GM21723 (cell line): ENCODE results near the gene EFCAB10.
"Not testable (repeated sequence)": the region's sequence is repeated elsewhere in the genome, so short reads cannot be mapped to it uniquely, and the experiment has no call there.

Experiments used
- ATAC-seq: cut with Tn5 transposase; IDR thresholded peaks from one replicate; pipeline ENCODE4 v1.9.1; 2021; ENCODE audit warnings: mild to moderate bottlenecking, moderate library complexity; ENCODE audit not compliant: unreplicated experiment

The EFCAB10 gene

DNA sequence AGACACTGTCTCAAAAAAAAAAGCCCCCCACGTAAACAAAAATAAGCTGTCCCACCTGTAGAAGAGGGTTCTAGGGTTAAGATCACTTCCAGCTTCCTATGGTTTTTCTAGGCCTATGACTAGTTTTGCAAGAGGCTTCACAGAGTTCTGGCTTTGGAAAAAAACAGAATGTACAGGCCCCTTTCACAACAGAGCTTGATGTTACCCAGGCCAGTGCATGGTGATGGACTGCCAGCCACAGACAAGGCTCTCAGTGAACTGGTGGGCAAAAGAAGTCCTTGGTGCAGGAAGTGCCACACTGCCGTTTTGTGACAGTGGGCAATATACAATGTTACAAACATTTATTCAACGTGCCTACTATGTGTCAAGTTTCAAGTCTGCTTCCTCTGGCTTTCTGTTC is 18.3 kb upstream of the EFCAB10 start:
- ATAC-seq: no peak

- not testable (repeated sequence) for ATAC-seq
Measured at GRCh38 chr7:105599080-105599479, 17.8 kb upstream of the EFCAB10 start.

- no peak for ATAC-seq
Measured at GRCh38 chr7:105596866-105597265, 15.6 kb upstream of the EFCAB10 start.

- no peak for ATAC-seq
Measured at GRCh38 chr7:105594034-105594433, 12.7 kb upstream of the EFCAB10 start.

- no peak for ATAC-seq
Measured at GRCh38 chr7:105591522-105591921, 10.2 kb upstream of the EFCAB10 start.

GRCh38 chr7:105590793-105591192 is 9.5 kb upstream of the EFCAB10 start:
- ATAC-seq: no peak

DNA sequence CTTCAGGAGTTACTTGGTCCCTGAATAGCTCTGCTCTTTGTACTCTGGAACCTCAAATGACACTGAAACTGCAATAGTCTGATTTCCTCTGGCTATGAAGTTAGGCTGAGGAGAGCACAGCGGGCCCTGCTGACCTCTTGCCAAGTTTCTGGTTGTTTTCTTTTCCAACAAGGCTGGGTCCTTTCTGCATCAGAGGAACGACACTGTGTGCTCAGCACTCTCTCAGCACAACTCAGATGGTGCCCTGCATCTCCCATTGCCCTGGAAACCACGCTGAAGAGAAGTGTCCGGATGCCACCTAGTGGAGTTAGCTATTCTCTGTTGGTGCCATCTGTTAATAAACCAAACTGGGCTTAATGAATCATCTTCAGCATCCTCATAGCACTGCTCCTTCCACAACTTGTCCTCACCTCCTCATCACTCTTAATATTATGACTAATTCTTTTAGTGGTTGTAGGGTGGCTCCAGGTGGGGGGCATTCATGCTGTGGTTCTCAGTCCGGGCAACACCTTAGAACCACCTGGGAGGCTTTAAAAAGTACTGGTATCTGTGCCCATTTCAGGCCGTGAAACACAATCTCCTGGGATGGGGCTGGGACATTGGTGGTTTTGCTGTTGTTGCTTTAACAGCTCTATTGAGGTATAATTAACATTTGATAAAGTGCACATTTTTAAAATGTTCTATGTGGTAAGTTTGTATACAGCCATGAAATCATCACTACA is 8.2 kb upstream of the EFCAB10 start:
- peak; percentile 85 for ATAC-seq

- no peak for ATAC-seq
Measured at GRCh38 chr7:105587909-105588635, 6.8 kb upstream of the EFCAB10 start.

DNA sequence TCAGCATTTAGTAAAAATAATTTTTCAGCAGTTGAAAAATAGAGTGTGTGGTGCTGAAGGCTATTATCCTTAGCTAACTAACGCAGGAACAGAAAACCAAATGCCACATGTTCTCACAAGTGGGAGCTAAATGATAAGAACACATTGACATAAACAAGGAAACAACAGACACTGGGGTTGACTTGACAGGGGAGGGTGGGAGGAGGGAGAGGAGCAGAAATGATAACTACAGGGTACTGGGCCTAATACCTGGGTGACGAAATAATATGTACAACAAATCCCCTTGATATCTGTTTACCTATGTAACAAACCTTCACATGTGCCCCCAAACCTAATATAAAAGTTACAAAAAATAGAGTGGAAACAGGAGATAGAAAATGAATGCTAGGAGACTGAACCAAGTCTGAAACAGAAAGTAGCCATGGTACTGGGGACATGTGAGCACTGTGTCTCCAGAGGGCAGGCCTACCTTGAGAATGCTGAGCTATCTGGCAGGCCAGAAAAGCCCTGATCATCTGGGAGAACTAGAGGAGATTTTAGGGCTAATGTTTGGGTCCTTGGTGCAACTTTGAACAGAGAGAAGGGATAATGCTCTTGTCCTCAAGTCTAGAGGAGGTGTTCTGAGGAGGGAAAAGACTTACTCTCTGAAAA is 4.7 kb upstream of the EFCAB10 start:
- ATAC-seq: peak; percentile 42

DNA sequence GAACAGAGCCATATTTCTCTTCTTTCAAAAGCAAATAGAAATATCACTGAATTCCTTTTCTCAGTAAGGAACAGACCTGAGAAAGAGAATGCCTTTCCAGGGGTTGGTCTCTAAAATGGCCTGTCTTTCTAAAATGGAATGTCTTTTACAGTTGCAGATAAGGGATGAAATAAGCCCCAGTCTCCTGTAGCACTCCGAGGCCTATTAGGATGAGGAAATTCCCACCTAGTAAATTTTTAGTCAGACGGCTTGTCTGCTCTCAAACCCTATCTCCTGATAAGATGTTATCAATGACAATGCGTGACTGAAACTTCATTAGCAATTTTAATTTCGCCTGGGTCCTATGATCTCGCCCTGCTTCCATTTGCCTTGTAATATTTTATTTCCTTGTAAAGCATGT is 2.9 kb upstream of the EFCAB10 start:
- ATAC-seq: no peak

DNA sequence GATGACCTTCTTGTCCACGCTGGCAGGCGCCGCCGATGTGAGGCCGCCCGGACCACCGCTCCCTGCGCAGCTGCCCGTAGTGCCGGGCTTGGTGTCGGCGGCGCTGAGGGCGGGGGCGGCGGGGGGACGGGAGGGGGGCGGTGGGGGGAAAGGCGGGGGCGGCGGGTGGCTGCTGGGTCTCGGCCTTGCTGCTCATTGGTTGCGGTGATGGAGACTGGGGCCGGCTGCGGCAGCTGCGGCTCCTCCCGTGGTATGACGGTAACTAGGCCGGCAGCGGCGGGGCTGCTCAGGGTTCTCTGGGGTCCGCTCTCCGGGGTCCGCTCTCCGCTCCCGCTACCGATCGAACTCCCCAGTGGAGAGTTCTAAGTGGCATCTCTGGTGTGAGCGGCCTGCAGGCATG is 1.8 kb upstream of the EFCAB10 start:
- ATAC-seq: no peak

- ATAC-seq: no peak
Measured at GRCh38 chr7:105580022-105580740, 1.1 kb downstream of the EFCAB10 start.

DNA sequence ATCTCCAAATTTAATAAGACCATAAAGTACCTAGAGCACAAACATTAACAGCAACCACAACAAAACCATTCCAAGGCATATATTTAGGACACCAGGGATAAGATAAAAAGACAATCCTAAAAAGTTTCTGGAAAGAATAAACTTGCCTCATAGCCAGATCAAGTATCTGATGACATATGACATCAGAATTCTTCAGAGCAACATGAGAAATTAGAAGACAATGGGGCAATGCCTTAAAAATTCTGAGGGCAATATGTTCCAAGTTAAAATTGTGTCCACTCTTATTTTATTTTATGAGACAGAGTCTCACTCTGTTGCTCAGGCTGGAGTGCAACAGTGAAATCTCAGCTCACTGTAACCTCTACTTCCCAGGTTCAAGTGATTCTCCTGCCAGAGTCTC is 2.8 kb downstream of the EFCAB10 start:
- ATAC-seq: no peak

DNA sequence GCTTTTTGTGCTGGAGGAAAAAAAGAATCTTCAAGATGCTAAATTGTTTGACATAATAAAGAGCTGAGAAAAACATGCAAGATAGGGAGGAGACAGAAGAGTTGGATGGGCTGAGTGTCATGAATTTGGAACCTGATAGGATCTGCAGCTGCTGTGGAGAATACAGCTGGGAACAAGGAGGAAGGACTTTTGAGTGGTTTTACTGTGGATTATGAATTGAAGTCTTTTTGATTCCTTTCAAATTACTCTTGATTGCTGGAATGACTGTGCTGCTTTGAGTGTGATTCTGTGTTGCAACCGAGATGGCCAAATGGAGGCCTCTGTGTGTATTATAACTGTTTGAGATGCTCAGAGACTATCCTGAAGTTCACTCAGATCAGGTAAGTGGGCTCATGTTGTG is 4.0 kb downstream of the EFCAB10 start:
- no peak for ATAC-seq

DNA sequence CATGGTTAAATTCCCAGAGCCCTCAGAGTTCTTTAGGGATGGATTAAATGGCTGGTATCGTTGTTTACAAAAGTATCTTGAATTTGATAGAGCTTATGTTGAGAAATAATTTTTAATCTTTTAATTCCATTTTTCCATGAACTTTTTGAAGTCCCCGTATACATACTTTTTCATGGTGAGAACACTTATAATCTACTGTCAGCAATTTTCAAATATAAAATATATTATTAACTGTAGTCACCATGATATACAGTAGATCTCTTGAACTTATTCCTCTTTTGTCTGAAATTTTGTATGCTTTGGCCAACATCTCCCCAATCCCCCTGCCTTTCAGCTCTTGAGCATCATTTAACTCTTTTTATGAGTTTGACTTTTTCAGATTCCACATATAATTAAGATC is 9.4 kb downstream of the EFCAB10 start:
- ATAC-seq: no peak

- ATAC-seq: no peak
Measured at GRCh38 chr7:105567821-105568220, 13.5 kb downstream of the EFCAB10 start.

DNA sequence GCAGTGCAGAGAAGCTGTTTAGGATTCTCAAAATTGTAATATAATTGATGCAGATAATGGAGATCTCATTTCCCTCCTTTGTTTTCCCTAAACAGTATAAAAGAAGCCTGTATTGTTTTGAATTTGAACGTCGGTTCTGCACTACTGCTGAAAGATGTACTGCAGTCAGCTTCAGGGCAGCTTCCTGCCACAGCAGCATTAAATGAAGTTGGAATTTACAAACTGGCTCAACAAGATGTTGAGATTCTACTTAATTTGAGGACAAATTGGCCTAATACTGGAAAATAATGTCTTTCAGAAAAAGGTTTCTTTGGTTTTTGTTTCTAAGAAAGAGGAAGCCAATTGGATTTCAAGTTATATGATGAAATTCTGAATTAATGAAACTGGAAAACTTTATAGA is 14.3 kb downstream of the EFCAB10 start:
- no peak for ATAC-seq

DNA sequence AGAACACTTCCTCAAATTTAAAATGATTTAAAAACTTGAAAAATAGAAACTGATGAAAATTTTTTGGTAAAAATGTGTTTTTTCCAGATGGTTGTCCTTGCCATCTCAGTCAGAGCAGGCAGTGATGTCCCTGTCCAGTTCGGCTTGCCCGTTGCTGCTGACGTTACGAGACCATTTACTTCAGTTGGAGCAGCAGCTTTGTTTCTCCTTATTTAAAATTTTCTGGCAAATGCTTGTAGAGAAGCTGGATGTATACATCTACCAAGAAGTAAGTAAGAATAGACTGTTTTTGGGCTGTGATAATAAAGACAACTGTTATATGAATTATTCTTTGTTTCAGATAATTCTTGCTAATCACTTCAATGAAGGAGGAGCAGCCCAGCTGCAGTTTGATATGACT is 16.1 kb downstream of the EFCAB10 start:
- ATAC-seq: no peak

DNA sequence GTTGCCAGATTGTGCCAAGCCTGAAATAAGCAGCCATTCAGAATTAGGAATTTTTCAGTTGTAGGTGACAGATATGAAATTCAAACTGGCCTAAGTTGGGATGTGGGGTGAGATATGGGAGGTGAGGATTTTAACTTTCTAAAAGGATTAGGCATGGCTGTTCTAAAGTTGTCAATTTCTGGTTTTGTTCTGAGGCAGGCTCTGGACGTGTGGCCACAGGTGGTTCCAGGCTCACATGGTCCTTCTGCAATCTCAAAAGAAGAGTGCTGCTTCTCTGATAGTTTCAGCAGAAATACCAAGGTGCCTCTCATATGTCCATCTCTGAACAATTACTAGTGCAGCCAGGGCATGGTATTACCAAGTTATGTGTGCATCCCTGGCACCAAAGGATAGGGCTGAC is 21.4 kb downstream of the EFCAB10 start:
- ATAC-seq: no peak

DNA sequence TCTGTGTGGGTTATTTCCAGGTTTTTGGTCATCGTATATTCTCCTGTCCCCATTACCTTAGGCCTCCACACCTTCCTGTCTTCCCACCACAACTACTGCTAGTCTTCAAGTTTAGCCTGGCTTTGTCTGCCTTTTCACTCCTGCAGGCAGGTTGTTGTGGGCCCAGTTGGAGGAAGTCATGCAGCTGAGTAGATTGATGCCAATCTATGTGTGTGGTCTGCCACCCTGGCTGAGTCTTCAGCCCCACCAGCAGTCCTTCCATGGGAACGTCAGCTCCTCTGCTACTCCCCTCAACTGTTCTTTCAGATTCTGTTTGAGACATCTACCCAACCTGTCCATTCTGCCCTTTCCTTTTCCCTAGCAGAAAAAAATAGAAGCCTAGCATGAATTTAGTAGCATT is 43.0 kb downstream of the EFCAB10 start:
- ATAC-seq: no peak

- ATAC-seq: no peak
Measured at GRCh38 chr7:105532709-105533460, 48.4 kb downstream of the EFCAB10 start.
